PC-3 (cell line): Measurements from ENCODE around the gene TRIM26.
"Not testable (repeated sequence)": the region's sequence is repeated elsewhere in the genome, so short reads cannot be mapped to it uniquely, and the experiment has no call there.

Experiments used
- EZH2 ChIP-seq: fragments of 300-600 bp; sonication (generic); IDR thresholded peaks from one replicate; pipeline ENCODE4 v1.6.1; 2017; ENCODE audit warnings: antibody characterized with exemption, mild to moderate bottlenecking, low read length; ENCODE audit not compliant: unreplicated experiment
- TF ChIP-seq, protein P1 (sequence below): fragments of 300-600 bp; sonication (generic); conservative IDR thresholded peaks from 2 replicates; pipeline ENCODE4 v1.5.1; 2017; ENCODE audit warnings: antibody characterized with exemption, low read depth, mild to moderate bottlenecking, low read length

- TF ChIP-seq, protein P1, sequence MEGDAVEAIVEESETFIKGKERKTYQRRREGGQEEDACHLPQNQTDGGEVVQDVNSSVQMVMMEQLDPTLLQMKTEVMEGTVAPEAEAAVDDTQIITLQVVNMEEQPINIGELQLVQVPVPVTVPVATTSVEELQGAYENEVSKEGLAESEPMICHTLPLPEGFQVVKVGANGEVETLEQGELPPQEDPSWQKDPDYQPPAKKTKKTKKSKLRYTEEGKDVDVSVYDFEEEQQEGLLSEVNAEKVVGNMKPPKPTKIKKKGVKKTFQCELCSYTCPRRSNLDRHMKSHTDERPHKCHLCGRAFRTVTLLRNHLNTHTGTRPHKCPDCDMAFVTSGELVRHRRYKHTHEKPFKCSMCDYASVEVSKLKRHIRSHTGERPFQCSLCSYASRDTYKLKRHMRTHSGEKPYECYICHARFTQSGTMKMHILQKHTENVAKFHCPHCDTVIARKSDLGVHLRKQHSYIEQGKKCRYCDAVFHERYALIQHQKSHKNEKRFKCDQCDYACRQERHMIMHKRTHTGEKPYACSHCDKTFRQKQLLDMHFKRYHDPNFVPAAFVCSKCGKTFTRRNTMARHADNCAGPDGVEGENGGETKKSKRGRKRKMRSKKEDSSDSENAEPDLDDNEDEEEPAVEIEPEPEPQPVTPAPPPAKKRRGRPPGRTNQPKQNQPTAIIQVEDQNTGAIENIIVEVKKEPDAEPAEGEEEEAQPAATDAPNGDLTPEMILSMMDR: not testable (repeated sequence)
- not testable (repeated sequence) for TF ChIP-seq EZH2
These were observed 39.2 kb upstream of the TRIM26 start for GRCh38 chr6:30252417-30252816.
